ENCODE measurements around the gene MYCN.

- TF ChIP-seq CTCF (IDR thresholded peaks at IDR 0.05; ENCODE audit: low read length) (no peak), EZH2 (optimal IDR thresholded peaks at IDR 0.05; ENCODE audit: low read depth, low read length) (no peak)
Observed at GRCh38 chr2:15954761-15955160, 14.4 kb downstream of the MYCN start.
